MV-4-11 (cell line): ENCODE results near the gene SPON1.
"Not testable (repeated sequence)": the region's sequence is repeated elsewhere in the genome, so short reads cannot be mapped to it uniquely, and the experiment has no call there.

Experiments
- DNase-seq: peaks from one replicate; lab custom pipeline; 2025; lab: John Stamatoyannopoulos, UW

Gene SPON1

DNA sequence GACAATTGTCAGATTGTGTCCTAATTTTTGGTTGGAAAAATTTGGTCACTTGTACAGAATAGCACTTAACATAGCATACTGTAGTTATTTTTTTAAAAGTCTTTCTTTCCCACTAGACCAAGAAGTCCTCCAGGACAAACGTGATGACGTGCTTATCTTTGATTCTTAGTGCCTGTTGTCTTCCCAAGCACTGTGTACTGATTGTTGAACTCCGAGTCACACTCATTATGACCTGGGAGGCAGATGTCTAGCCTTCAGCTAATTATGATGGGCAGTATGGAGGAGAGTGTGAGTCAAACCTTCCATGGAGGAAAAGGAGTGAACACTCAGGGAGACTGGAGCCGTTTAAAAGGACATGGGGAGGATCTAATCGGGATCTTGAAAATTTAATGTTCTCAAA is 119.8 kb downstream of the SPON1 start:
- no peak for DNase-seq

GRCh38 chr11:14088861-14089260 is 126.3 kb downstream of the SPON1 start:
- not testable (repeated sequence) for DNase-seq

DNA sequence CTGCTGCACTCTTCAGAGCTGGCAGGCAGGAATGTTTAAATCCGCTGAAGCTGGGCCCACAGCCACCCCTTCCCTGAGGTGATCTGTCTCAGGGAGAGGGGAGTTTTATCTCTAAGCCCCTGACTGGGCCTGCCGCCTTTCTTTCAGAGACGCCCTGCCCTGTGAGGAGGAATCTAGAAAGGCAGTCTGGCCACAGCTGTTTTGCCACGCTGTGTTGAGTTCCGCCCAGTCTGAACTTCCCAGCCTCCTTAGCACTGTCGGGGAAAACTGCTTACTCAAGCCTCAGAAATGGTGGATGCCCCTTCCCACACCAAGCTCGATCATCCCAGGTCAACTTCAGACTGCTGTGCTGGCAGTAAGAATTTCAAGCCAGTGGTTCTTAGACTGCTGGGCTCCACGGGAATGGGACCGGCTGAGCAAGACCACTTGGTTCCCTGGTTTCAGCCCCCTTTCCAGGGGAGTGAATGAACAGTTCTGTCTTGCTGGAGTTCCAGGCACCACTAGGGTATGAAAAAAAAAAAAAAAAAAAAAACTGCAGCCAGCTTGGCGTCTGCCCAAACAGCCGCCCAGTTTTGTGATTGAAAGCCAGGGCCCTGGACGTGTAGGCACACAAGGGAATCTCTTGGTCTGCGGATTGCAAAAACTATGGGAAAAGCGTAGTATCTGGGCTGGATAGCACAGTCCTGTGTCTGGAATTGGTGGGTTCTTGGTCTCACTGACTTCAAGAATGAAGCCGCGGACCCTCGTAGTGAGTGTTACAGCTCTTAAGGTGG is 127.4 kb downstream of the SPON1 start:
- no peak for DNase-seq

GRCh38 chr11:14090631-14091030 is 128.1 kb downstream of the SPON1 start:
- not testable (repeated sequence) for DNase-seq

- no peak for DNase-seq
These were observed 130.5 kb downstream of the SPON1 start for GRCh38 chr11:14093065-14093464.

DNA sequence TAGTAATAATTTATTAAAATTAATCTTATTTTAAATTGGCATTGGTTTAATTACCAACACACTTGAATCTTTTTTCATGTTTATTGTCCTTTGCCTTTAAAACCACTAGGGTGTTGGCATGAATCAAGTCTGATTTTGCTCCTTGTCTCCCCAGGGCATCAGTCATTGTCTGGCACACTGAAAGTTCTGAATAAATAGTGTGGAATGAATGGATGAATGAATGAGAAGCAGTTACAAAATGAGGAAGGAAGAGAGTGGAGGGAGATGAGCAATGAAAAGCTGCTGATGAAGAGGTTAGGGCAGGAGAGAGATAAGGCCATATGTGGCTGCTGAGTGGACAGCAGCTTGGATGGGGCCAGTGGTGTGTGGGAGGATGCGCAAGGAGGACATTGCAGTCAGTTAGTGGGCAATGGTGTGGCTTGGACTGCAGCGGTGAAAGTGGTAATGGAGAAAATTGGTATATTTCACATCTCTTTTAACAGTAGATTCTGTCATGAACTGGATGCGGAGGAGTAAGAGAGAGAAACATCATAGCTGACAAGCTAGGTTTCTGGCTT is 132.0 kb downstream of the SPON1 start:
- no peak for DNase-seq

DNA sequence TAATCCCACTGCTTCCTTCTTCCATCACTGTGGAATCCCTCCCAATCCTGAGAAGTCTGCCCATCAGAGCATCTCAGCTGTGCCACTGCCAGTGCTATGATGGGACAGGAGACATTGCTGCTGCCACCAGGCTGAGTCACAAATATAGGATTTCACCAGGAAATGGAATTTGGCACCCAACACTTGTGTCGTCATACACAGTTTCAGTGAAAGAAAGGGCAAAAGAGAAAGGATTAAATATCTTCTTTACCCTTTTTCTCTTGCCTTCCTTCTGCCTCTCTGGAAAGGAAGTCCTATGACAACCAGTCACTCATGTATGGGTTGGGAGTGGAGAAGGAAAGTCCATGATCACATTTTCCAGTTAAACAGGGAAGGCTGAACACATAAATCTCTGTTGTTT is 133.4 kb downstream of the SPON1 start:
- no peak for DNase-seq

GRCh38 chr11:14096606-14097005 is 134.1 kb downstream of the SPON1 start:
- DNase-seq, result no peak

DNA sequence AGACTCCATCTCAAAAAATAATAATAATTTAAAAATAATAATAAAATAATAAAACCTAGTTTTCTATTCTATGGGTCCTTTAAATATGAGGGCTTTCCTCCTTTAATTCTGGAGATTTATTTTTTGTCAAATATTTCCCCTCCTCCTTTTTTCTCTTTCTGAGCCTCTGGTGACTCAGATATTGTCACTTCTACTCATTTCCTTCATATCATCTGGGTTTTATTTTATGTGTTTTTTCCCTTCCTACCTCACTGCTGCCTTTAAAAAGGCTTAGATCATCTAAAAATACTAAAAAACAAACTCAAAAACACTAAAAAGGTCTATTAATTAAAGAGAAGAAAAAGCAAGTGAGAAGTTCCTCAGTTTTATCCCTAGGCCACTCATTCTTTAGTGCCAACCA is 138.9 kb downstream of the SPON1 start:
- DNase-seq, result no peak

GRCh38 chr11:14102766-14103165 is 140.2 kb downstream of the SPON1 start:
- DNase-seq, result no peak

DNA sequence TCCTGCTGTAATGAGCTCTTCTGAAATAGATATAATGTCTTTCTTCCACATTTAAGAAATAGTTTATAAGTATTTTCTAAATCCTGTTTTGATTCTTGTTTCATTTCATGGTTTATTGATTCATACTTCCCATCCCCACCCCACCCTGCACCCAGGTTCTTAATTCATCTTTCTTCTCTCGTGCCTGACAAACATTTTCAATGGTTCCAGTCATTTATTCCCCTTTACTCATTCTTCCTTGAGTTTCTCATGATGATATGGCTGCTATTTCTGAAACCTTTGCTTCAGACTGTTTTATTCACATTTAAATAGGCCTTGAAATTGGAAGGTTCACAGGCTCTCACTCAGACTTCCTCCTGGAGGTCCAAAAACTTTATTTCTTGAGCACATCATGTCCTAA is 142.9 kb downstream of the SPON1 start:
- DNase-seq, result no peak

- no peak for DNase-seq
These were observed 144.0 kb downstream of the SPON1 start for GRCh38 chr11:14106303-14107049.

GRCh38 chr11:14107050-14107430 is 144.5 kb downstream of the SPON1 start:
- DNase-seq, result no peak

DNA sequence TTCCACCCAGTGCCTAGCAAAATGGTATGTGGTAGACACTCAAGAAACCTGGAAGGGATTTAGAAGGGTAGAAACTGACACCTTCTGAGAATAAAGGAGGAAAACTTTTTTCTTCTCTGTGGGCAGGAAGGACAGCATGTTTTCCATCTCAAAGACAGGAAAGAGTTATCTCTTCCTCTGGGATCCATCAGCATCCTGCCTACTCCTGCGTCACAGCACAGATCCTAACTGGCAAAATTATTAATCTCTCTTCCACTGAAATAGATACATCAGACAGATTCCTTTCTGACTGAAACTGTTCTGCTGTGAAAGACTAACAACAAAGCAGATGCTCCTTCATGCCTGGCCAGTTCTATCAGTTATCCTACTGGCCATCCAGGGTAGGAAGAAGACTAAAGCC is 147.2 kb downstream of the SPON1 start:
- no peak for DNase-seq

- no peak for DNase-seq
These were observed 148.1 kb downstream of the SPON1 start for GRCh38 chr11:14110629-14111028.

DNA sequence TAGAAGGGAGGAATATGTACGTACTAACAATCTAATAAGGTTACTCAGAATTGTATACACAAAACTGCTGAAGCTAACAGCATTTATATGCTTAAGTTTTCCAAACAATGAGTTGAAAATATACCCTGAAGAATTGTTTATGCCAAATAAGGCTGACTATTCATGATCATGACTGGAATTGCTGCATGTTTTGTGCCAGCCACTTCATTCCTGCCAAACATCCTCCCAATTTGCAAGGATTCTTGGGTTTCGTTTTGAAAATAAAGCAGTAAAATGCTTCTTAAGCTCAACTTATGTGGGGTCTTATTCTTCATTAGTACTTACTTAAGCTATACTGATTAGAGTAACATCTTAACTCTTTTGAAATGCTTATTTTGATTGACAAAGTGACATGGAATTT is 149.0 kb downstream of the SPON1 start:
- DNase-seq, result no peak

GRCh38 chr11:14112721-14113120 is 150.2 kb downstream of the SPON1 start:
- no peak for DNase-seq

DNA sequence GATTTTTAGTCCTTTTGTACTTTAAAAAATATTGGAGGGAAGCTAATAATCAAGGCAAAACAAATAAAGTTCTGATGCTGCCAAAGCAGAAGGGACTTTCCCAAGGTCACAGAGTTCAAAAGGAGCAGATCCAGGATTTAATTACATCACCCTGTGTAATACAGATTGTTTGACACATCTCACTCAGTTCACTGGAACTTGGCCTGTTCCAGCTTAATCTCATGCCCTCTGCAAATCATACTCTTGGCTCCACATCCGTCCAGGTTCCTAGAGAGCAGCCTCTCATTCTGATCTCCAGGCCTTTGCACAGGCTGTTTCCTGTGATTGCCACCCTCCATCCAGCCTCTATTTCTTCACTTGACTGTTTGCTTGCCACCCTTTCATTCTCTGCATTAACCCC is 151.7 kb downstream of the SPON1 start:
- no peak for DNase-seq

DNA sequence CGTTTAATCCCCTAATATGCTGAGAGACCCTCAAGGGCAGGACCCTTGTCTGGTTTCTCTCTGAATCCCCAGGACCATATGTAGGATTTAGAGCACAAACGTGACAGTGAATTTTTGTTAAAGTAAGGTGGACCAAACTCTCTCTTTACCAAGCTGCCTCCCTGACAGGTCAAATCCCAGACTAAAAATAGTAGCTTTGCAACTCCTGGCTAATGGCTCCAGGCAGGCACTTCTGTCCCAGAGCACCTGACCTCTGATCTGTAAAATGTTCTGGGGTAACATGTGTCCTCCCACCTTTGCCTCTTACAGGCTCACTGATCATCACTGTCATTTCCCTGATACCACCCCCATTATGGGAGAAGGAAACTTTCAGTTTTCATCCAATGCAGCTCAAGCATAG is 152.3 kb downstream of the SPON1 start:
- no peak for DNase-seq

- DNase-seq, result no peak
These were observed 155.1 kb downstream of the SPON1 start for GRCh38 chr11:14117632-14118031.

DNA sequence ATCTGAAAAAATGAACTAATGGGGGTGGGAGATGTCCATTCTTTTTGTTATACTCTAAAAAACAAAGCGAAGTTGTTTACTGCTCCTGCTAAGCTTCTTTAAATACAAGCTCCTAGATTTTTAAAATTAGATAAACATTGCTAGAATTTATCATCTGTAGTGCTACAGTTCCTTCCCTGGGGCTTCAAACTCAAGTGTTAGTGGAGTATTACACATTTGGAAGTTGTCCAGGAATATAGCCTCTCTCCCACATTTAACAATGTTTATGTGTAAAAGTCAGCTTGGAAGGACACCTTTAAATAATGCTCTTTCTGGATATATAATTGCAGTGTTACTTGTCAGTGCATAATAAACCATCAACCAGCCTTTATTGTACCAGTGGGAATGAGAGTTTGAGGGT is 155.5 kb downstream of the SPON1 start:
- DNase-seq, result no peak

DNA sequence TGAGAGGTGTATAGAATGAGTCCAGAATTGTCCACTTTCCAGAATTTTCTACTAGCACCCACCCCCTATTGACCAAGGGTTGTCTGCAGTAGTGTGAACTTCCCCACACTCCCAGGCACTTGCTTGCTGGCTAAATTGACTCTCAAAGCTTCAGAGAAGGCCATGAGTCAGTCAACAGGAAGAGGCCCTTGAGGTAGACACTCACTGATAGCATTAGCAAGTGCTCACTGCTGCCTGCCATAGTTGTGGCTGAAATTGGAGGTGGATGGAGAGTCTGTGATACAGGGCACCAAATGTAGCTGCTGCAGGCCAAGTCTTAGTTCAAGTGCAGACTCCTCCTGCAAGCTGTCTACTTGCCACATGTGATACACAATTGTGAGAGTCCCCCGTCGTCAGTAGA is 156.8 kb downstream of the SPON1 start:
- DNase-seq, result no peak

DNA sequence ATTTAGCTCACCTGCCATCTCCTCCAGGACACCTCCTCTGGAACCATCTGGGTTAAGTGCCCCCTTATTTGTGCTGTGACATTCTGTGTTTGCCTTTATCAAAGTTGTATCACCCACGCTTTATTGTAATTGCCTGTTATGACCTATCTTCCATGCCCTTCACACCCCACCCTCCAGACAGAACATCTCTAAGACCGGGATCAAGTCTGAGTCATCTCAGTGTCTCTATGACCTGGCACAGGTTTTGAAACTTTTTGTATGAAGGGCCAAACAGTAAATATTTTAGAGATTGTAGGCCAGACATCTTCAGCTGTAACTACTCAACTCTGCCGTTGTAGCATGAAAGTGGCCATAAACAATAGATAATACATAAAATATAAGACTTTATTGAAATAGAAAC is 161.8 kb downstream of the SPON1 start:
- no peak for DNase-seq
